Measurements from ENCODE around the gene WDR37.

DNA sequence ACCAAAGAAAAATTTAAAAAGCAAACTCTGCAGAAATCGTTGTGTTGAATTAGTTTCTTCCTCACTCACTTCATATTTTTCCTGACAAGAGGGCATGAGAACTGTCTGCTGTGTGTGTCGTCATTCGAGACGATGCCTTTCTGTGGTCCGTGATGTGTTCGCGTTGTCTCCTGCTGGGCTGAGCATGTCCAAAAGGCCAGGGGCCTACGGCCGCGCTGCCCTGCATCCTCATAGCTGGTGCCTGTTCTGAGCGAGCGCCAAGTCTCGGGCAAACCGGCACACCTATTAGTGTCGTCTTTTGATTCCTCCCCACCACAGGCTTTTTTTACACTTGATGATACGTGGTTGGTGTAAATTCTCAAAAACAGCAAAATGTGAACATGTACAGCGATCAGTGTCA lies 27.4 kb downstream of the WDR37 start:
- TF ChIP-seq, protein P1, sequence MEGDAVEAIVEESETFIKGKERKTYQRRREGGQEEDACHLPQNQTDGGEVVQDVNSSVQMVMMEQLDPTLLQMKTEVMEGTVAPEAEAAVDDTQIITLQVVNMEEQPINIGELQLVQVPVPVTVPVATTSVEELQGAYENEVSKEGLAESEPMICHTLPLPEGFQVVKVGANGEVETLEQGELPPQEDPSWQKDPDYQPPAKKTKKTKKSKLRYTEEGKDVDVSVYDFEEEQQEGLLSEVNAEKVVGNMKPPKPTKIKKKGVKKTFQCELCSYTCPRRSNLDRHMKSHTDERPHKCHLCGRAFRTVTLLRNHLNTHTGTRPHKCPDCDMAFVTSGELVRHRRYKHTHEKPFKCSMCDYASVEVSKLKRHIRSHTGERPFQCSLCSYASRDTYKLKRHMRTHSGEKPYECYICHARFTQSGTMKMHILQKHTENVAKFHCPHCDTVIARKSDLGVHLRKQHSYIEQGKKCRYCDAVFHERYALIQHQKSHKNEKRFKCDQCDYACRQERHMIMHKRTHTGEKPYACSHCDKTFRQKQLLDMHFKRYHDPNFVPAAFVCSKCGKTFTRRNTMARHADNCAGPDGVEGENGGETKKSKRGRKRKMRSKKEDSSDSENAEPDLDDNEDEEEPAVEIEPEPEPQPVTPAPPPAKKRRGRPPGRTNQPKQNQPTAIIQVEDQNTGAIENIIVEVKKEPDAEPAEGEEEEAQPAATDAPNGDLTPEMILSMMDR (IDR thresholded peaks at IDR 0.05; ENCODE audit: low read depth, low read length, poor library complexity, severe bottlenecking), result no peak
- no peak for TF ChIP-seq EZH2phosphoT487 (IDR thresholded peaks at IDR 0.05; ENCODE audit: borderline replicate concordance, low read length)

Measured in DOHH2 (cell line).